ENCODE measurements around the gene GRM1.

- TF ChIP-seq ZC3H10 (CRISPR knock-in tag; IDR thresholded peaks at IDR 0.05) (no peak), ESRRG (CRISPR knock-in tag; IDR thresholded peaks at IDR 0.05) (no peak), CSDC2 (CRISPR knock-in tag; IDR thresholded peaks at IDR 0.05) (no peak), RARB (CRISPR knock-in tag; IDR thresholded peaks at IDR 0.05) (no peak), ZFP30 (CRISPR knock-in tag; IDR thresholded peaks at IDR 0.05) (no peak), PATZ1 (CRISPR knock-in tag; IDR thresholded peaks at IDR 0.05; ENCODE audit: borderline replicate concordance) (no peak), CREB5 (CRISPR knock-in tag; IDR thresholded peaks at IDR 0.05; ENCODE audit: low read depth) (no peak)
These were observed 352.6 kb downstream of the GRM1 start for GRCh38 chr6:146381486-146381885.

All from SK-N-SH treated with all-trans-retinoic acid at 6 μM for 48 hours (cell line).